ENCODE results near the gene CENPC.

- TF ChIP-seq CTCF (IDR thresholded peaks at IDR 0.05): no peak
- TF ChIP-seq POLR2A (IDR thresholded peaks at IDR 0.05): no peak
- TF ChIP-seq POLR2AphosphoS5 (IDR thresholded peaks at IDR 0.05): no peak
- no peak for TF ChIP-seq EP300 (IDR thresholded peaks at IDR 0.05)
Measured at GRCh38 chr4:67480810-67481209, 64.5 kb downstream of the CENPC start.

All from sigmoid colon (tissue), 4 donors.